ENCODE measurements around the gene MOGAT2.
"Not testable (repeated sequence)": the region's sequence is repeated elsewhere in the genome, so short reads cannot be mapped to it uniquely, and the experiment has no call there.

MOGAT2 gene

DNA sequence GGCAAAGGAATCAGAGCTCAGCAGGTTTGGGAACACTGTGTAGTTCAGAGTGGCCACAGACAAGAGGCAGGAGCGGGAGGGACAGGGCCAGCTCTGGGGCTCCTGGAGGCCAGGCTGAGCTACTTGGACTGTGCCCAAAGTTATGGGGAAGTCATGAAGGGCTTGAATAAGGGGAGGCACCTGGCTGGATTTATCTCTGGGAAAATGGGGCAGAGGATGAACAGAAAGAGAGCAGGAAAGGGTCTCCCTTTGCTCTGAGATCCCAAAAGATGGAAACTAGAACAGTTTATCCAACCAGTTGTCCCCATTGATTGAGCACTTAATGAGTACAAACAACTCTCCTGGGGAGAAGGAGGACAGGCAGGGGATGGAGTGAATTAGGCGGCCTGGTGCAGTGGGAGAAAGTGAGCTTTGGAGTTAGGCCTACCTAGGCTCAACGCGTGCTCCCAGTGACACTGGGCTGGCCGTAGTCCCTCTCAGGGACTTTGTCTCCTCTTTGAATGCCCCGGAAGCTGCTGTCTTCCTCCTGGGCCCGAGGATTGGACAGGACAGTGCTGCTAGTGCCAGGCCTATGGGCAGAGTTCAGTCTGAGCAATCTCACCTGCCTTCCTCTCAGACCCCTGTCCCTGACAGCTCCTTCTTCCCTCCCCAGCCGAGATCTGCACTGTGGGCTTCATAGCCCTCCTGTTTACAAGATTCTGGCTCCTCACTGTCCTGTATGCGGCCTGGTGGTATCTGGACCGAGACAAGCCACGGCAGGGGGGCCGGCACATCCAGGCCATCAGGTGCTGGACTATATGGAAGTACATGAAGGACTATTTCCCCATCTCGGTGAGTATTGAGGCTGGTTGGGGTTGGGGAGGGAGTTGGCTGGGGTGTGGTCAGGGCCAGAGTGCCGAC is 2.0 kb downstream of the MOGAT2 start:
- DNase-seq: no peak

DNA sequence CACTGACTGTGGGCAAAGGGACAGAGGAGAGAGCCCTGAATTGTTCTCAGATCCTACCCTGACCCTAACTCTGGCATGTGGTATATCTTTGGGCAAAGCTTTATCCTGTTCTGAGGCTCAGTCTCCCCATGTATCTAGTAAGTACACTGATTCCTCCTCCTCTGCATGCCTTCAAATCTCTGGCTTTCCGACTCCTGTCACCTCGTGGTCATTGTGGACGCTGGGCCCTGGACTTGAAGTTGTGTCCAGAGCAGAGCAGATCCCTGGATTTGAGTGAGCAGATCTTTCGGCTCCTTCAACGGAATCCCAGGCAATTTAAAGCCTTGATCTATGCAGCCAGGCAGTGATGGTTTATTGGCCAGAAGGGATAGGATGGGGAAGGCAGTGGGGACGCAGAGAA is 3.0 kb downstream of the MOGAT2 start:
- DNase-seq: no peak

DNA sequence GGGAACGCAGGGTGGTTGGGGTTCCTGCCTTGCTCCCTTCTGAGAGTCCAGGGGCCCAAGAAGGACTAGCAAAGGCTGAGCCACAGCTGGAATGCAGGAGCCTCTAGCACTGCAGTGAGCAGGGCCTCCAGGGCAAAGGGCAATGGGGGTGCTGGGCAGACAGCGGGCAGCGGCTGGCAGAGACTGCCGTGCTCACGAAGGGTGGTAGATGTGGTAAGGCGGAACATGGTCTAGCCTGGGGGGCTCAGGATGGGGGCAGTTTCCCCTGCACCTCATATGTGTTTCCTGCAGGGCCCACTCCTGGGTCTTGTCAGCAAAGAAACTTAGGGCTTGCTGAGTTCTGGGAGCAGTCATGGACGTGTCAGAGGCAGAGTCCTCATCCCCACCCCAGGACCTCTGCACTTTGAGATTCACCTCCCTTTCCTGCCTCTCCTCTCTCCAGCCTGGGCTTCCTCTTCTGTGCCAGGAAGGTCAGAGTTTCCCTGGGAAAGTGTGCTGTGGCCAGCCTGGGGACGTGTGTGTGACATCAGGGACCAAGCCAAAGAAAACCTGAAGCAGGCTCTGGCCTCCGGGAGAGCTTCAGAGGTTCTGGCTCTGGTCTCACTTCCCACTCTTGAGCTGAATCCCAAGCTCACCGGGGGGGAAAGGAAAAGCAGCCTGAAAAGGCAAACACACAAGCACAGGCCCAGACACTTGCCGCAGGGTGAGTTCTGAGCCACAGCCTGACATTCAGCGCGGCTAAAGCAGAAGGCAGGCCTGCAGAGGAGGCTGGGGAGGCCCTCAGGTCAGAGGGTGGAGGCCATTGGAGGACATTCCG is 4.4 kb downstream of the MOGAT2 start:
- no peak for DNase-seq

DNA sequence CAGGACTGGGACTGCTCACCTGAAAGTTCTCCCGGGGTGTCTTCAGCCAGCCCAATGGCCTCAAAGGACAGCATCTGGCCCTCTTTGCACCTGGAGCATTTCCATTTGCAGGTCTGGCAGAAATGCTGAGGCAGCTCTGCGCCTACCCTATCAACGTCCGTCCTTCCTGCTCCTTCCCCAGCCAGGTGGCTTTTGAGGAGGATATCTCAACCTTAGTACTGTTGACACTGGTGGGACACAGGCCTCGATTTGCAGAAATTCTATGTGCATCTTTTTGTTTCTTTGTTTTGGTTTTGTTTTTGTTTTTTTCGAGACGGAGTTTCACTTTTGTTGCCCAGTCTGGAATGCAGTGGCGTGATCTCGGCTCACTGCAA is 5.0 kb downstream of the MOGAT2 start:
- no peak for DNase-seq

DNA sequence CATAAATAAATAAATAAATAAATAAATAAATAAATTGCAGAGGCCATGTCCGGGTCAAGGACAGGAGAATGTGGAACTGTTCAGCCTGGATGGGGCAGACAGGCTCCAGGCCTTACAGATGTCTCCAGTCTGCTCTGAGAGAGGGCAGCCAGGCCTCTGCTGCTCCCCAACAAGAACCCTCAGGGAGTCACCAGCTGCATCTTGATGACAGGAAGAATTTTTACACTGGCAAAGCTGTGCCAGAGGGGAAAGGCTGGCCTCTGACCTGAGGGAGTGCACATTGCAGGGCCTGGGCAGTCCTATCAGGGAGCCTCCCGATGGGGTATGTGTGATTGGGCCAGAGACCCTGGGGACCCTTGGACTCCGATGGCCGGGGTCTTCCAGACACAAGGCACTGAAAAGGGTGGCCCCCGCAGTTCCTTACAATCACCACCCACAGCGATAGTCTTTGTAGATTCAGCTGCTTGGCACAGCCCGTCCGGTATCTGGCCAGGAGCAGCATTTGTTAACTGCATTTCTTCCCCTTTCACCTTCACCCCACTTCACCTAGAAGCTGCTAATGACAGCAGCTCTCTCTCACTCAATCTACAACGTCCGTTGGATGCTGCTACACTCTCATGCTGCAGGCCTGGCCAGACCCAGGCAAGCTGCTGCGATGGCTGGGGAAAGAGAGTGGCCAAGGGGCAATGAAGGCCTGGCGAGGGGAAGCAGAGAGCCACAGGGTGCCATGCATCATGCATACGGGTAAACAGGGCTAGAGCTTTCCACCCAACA is 8.1 kb downstream of the MOGAT2 start:
- DNase-seq: no peak

DNA sequence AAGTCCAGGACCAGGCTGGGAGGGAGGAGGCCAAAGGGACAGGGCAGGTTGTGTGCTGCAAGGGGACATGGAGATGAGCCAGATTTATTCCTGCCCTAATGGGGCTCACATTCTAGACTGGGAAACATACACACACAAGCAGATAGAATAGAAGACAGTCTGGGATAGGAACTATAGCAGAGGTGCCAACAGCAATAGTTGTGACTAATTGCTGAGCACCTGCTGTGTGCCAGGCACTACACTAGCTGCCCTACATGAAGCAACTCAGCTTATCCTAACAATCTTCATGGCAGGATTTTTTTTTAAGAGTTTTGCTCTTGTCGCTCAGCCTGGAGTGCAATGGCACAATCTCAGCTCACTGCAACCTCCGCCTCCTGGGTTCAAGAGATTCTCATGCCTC is 11.4 kb downstream of the MOGAT2 start:
- no peak for DNase-seq

DNA sequence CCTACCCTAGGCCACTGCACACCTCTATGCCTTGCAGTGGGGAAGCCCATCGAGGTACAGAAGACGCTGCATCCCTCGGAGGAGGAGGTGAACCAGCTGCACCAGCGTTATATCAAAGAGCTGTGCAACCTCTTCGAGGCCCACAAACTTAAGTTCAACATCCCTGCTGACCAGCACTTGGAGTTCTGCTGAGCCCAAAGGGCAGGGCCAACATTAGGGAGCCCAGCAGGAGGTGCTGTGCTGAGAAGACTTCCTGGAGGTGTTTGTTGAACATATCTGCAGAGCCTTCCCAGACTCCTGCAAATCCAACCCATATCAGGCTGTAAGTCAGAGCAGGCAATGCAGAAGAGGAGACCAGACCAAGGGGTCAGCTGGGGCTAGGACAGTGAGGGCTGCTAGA is 13.5 kb downstream of the MOGAT2 start:
- DNase-seq: no peak

DNA sequence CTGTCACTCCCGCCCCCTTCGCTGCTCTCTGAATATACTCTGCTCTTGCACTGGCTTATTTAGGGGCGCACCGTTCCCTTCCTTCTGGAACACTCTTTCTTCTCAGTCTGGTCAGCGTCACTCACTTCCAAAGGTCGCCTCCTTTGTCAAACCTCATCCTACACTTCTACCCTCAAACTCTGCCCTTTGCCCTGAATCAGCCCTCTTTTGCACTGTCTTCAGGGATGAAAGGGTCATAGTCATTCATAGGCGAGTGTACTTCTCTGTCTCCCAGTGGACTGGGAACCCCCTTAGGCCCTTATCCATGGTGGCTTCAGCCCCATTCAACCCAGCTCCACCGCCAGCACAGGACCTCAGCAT is 15.4 kb downstream of the MOGAT2 start:
- DNase-seq: no peak

DNA sequence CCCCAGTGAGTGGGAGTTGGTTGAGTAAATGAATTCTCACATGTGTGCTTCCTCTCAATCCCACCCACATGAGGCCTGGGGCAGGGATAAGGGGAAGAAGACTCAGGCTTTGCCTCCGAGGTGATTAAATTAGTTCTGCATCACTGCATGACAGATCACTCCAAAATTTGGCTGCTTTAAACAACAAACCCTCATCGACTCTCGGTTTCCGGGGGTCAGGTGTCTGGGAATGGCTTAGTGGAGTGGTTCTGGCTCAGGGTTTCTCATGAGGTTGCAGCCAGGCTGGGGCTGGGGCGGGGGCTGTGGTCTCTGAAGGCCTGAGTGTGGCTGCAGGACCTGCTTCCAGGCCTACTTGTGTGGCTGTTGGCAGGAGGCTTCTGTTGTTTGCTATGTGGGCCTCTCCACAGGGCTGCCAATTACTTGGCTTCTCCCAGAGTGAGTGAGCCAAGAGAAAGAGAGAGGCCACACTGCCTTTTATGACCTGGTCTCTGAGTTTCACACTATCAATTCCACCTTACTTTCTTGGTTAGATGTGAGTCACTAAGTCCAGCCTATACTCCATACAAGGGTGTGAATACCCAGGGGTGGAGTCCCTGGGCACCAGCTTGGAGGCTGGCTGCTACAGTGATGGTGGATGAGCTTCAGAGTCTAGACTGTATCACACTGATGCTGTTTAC is 15.9 kb downstream of the MOGAT2 start:
- DNase-seq: no peak

DNA sequence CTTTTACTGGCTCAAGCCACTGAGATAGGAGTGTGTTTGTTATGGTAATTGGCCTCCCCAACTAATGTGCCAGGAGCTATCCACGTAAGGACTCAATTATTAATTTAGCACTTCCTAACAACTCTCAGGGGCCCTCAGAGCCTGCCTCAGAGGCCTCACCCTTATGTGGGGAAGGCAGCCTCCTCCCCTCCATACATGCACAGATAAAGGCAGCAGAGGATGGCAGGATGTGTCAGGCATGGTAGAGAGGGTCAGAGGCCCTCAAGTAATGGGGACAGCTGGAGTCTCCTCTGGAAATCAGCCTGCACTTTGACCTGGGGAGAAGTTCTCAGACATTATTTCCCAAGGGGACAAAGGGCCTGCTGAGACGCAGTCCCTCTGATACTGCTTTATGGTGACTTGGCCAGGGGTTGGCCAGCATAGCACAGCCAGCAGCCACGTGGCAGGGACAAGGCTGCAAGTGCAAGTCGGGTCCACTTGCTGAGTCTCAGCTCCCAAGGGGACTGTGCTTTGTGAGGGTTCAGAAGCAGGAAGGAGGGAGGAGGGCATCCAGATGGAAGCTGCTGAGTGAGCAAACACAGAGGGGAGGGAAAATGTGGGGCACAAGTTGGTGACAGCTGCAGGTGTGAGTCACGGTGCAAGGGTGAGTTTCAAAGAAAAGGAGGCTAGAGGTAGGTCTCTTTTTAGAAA is 17.0 kb downstream of the MOGAT2 start:
- no peak for DNase-seq

DNA sequence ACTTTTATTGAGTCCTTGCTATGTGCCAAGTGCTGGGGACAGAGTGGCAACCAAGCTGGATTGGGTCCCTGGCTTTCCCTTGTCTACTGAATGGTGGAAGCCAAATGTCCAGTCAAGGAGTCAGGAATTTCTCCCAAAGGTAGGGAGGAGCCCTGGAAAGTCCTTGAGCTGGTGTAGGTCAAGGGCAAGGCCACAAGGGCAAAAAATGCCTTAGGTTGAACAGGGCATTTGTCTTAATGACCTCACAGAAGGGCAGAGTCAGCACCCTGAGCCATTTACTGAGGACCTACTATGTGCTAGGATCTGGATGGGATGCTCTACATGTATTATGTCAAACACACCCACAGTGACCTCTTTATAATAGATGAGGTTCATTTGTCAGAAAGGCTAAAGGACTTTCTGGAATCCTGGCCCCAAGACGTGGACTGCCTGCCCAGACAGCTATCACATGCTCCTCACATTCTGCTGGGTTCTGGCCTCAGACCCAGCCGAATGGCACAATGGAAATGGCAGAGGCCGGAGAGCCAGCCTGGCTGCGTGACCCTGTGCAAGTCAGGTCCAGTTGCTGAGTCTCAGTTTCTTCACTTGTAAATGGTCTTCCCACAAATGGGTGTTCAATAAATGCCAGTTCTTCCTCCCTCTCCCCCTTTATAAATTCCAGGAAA is 17.7 kb downstream of the MOGAT2 start:
- no peak for DNase-seq

DNA sequence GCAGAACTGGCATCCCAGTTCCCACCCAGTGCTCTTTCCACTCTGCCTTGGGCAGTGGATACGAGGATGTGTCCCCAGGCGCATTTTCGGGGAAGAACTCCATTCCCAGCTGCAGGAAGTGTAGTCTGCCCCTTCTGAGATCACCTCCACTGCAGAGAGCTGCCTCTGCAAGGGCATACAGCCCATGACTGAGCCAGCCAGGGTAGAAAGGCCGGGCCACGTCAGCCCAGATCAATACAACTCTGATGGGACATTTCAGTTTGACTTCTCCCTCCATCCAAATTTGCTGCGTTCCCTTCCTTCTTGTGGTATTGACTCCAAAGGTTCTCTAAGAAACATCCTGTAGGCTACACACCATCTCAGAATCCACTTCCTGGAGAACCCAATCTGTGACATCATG is 19.7 kb downstream of the MOGAT2 start:
- no peak for DNase-seq

DNA sequence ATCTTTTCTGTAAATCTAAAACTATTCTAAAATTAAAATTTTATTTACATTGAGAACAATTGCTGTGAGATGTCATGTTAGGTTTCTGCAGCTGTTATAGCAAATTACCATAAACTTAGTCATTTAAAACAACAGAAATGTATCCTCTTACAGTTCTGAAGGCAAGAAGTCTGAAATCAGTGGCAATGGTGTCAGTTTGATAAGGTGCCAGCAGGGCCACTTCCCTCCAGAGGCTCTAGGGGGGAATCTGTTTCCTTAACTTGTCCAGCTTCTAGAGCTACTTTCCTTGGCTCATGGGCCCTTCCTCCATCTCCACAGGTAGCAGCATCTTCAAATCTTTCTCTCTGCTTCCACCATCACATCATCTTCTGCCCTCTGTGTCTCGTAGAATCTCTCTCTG is 23.0 kb downstream of the MOGAT2 start:
- DNase-seq: no peak

DNA sequence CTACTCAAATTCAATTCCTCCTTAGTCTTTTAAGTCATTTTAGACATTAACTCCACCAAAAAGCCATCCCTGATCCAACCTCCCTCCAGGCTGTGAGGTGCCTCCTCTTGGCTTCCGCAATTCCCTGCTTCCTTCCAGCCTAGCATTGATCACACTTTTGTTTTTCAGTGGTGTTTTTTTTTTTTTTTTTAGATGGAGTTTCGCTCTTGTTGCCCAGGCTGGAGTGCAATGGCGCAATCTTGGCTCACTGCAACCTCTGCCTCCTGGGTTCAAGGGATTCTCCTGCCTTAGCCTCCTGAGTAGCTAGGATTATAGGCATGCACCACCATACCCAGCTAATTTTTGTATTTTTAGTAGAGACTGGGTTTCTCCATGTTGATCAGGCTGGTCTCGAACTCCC is 25.5 kb downstream of the MOGAT2 start:
- not testable (repeated sequence) for DNase-seq

DNA sequence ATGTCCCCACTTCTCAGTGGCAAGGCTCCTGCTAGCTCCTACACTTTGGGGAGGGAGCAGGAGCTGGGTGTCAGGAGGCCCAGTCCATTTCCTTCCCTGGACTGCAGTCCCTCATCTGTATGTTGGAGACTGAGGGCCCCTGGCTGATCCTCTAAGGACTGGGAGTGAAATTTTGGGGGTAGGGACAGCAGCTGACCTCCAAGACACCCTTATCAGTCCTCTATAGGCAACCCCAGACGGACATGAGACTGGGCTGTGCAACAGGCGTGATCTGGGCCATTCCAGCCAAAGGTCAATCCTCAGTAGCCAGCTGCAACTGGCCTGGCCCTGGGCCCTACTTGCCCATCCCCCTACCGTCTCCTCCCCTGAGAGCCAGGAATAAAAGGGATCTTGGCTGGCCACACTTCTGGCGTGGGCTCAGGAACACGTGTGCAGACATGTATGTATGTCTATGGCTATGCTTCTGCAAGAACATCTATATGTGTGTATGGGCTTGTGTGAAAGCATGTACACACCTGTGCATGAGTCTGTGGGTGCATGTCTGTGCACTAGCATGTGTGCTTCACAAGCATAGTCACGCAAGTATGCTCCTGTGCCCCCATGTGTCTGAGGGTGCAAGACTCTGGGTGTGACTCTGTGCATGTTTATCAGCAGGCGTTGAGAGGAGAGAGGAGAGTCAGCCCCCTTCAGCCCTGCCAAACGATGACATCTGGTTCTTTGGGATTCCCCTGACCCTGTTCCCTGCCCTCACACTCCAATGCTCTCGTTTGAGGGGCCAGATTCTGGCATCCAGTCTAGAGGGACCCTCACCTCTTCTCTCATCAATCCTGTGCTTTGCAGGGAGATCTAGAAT is 26.3 kb downstream of the MOGAT2 start:
- DNase-seq: no peak

DNA sequence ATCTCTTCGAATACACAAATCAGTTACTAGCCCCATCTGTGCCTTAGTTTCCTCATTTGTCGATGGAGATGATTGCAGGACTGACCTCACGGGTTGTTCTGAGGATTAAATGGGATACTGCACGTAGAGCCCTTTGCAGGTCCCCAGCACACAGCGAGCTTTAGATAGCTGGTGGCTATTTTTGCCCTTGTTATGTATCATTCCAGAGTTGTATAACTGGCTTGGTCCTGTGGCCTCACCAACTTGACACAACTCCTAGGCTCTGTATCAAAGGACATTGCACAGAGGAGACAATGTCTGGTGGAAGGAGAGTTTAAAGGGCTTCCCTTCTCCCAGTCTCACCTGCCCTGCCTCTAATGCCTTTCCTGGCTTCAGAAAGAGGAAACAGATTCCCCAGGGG is 28.2 kb downstream of the MOGAT2 start:
- DNase-seq: no peak

DNA sequence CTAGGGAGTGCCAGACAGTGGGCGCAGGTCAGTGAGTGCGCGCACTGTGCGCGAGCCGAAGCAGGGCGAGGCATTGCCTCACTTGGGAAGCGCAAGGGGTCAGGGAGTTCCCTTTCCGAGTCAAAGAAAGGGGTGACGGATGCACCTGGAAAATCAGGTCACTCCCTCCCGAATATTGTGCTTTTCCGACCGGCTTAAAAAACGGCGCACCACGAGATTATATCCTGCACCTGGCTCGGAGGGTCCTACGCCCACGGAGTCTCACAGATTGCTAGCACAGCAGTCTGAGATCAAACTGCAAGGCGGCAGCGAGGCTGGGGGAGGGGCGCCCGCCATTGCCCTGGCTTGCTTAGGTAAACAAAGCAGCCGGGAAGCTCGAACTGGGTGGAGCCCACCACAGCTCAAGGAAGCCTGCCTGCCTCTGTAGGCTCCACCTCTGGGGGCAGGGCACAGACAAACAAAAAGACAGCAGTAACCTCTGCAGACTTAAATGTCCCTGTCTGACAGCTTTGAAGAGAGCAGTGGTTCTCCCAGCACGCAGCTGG is 31.2 kb downstream of the MOGAT2 start:
- DNase-seq: not testable (repeated sequence)

DNA sequence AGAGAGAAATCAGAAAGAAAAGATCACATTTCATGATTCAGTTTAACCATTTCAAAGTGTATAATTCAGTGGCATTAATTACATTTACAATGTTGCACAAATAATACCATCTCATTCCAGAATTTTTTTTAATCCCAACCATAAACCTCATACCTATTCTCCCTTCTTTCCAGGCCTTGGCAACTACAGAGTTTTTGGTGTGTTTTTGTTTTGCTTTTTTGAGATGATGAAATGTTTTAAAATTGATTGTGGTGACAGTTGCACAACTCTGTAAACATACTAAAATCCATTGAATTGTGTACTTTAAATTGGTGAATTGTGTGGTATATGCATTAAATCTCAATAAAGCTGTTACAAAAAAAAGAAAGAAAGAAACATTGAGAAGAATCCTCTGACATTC is 37.3 kb downstream of the MOGAT2 start:
- DNase-seq: not testable (repeated sequence)

DNA sequence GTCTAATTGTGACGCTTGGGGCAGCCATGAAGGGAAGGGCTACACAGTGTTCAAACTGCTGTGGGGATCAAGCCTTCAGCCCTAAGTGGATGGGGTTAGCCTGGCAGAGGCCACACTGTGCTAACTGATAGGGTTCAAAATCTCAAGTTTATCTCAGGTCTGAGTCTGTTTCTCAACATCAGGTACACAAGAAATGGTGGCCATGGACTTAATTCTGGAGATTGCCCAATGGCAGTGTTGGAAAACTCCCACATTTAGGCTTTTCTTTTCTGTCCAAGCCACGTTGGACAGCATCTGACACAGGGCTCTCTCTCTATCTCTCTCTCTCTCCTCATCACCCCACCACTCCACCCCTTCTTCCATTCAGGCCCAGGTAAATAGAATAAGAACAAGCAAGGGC is 40.0 kb downstream of the MOGAT2 start:
- DNase-seq: no peak

DNA sequence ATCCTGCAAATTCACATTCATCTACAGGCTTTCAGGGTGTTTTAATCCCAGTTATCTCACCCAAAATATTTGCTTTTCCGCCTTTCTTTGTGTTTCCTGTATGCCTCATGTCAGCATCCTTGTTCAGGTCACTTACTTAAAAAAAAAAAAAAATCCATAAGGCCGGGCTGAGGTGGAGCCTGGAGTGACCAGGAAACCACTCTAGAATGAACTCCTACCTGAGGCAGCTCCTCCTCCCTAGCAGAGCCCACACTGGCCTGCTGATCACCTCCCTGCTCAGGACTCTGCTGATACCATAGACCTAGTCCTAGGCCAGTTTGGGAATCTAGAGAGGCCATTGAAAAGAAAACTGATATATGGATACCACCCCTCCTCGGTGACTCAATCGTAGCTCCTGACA is 42.2 kb downstream of the MOGAT2 start:
- no peak for DNase-seq

All from CD4-positive, alpha-beta T cell treated with Interleukin-15 for 1 hour (primary cell).